GM23248 (cell line): Measurements from ENCODE around the gene SPIB.

Source experiments
- EZH2 ChIP-seq: fragments of 200-600 bp; sonication (generic); IDR thresholded peaks from 2 replicates; pipeline ENCODE4 v1.6.1; 2018; ENCODE audit warnings: antibody characterized with exemption, mild to moderate bottlenecking; ENCODE audit not compliant: insufficient read depth, poor library complexity, severe bottlenecking
- EZH2phosphoT487 ChIP-seq: fragments of 200-600 bp; sonication (generic); IDR thresholded peaks from 2 replicates; pipeline ENCODE4 v1.6.1; 2018; ENCODE audit warnings: antibody characterized with exemption, moderate library complexity, mild to moderate bottlenecking, low read depth; ENCODE audit not compliant: insufficient read depth

DNA sequence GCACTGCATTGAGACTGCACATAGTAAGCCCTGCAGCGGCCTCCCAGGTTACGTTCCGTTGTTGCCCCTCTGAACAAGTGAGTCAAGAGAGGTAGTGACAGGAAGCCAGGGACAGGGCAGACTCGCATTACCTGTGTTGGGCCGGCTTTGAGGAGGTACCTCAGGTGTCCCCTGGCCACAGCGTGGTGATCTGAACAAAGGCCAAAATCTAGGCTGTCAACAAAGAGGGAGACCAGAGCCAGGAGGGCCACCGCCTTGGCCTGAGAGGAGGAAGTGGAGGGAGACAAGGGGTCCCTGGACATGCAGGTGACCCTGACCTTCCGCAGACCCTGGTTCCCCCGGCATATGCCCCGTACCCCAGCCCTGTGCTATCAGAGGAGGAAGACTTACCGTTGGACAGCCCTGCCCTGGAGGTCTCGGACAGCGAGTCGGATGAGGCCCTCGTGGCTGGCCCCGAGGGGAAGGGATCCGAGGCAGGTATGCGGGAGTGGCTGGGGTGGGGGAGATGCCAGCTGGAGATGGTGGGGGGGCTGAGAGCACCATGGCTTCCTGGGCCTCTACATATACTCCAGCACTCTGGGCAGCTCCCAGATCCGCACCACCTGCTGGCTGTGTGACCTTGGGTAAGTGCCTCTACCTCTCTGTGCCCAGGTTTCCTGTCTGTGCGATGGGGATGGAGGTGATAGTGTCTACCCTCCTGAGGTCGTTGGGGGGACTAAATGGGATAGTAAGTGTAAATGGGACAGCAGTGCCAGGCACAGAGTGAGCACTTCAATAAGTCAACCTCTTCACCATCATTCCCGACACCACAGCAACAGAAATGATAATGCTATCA is 4.8 kb downstream of the SPIB start:
- TF ChIP-seq EZH2, result no peak
- no peak for TF ChIP-seq EZH2phosphoT487
